IMR-90 (cell line): ENCODE data around the gene PELI3.

Experiments
- BHLHE40 ChIP-seq: fragments of 150-350 bp; IDR thresholded peaks from 2 replicates; pipeline ENCODE4 v1.6.1; 2016; ENCODE audit warnings: mild to moderate bottlenecking, low read depth, low read length
- CEBPB ChIP-seq: IDR thresholded peaks from 2 replicates; pipeline ENCODE4 v1.6.1; 2012; ENCODE audit warnings: low read depth, low read length, improper control_type of control experiment
- FOS ChIP-seq: fragments of 150-350 bp; IDR thresholded peaks from 2 replicates; pipeline ENCODE4 v1.6.1; 2016; ENCODE audit warnings: low read depth, low read length
- MAFK ChIP-seq: IDR thresholded peaks from 2 replicates; pipeline ENCODE4 v1.6.1; 2012; ENCODE audit warnings: low read depth, low read length, improper control_type of control experiment
- MAZ ChIP-seq: IDR thresholded peaks from 2 replicates; pipeline ENCODE4 v1.6.1; 2012; ENCODE audit warnings: low read depth, mild to moderate bottlenecking, low read length, improper control_type of control experiment, moderate library complexity, borderline replicate concordance
- POLR2A ChIP-seq: IDR thresholded peaks from 2 replicates; pipeline ENCODE4 v1.6.1; 2012; ENCODE audit warnings: mild to moderate bottlenecking, low read depth, low read length
- RAD21 ChIP-seq: IDR thresholded peaks from 2 replicates; pipeline ENCODE4 v1.6.1; 2012; ENCODE audit warnings: low read length, improper control_type of control experiment
- RFX5 ChIP-seq: IDR thresholded peaks from 2 replicates; pipeline ENCODE4 v1.8.0; 2012; ENCODE audit warnings: low read depth, mild to moderate bottlenecking, low read length, moderate library complexity
- SMC3 ChIP-seq: fragments of 150-350 bp; IDR thresholded peaks from 2 replicates; pipeline ENCODE4 v1.6.1; 2016; ENCODE audit warnings: low read depth, mild to moderate bottlenecking, antibody characterized with exemption, low read length, moderate library complexity
- TF ChIP-seq, protein P1 (sequence below): conservative IDR thresholded peaks from 2 replicates; pipeline ENCODE4 v1.5.1; 2012; ENCODE audit warnings: mild to moderate bottlenecking, low read depth, low read length, improper control_type of control experiment
- TF ChIP-seq, protein P2 (sequence below): fragments of 150-350 bp; IDR thresholded peaks from 2 replicates; pipeline ENCODE4 v1.6.1; 2016; ENCODE audit warnings: low read depth, mild to moderate bottlenecking, low read length, moderate library complexity, borderline replicate concordance
- TF ChIP-seq, protein P3 (sequence below): fragments of 150-350 bp; IDR thresholded peaks from 2 replicates; pipeline ENCODE4 v1.6.1; 2017; ENCODE audit warnings: mild to moderate bottlenecking, antibody characterized with exemption, low read length, low read depth

DNA sequence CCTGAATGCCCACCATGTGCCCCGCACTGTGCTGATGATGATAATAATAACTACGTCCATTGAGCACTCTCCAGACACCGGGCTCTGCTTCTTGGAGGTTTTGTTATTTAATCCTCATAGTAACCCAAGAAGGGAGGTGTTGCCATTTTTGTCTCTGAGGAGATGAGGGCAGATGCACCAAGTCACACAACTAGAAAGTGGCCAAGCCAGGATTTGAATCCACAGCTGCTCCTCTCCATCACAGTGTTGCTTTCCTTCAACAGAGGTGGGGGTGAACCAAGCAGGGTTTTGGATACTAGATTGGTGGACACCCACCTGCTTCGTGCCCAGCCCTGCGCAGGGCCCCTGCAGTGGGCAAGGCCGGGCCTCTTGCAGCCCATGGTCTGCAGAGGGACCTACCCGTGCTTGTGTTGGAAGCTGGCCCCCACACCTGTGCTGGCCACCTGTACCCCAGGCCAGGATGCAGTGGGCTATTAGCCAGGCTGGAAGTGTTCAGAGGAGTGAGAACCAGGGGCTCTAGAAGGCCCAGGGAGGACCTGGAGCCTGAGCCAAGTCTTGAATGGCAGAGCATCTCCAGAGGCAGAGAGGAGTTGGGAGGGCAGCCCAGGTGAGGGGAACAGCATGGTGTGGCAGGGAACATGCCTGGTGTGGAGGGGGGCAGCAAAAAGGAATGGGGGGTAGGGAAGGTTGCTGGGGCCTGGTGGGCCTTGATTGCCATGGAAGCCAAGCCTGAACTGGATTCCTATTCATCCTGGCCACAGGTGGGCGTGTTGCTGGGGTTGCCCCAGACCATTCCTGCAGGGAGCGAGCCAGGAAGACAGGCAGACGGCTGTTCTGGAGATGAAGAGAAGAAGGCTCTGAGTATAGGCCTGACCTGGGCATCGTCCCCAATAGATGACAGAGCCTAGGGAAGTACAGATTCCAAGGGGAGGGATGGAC, 10.8 kb downstream of the PELI3 start:
- TF ChIP-seq, protein P1, sequence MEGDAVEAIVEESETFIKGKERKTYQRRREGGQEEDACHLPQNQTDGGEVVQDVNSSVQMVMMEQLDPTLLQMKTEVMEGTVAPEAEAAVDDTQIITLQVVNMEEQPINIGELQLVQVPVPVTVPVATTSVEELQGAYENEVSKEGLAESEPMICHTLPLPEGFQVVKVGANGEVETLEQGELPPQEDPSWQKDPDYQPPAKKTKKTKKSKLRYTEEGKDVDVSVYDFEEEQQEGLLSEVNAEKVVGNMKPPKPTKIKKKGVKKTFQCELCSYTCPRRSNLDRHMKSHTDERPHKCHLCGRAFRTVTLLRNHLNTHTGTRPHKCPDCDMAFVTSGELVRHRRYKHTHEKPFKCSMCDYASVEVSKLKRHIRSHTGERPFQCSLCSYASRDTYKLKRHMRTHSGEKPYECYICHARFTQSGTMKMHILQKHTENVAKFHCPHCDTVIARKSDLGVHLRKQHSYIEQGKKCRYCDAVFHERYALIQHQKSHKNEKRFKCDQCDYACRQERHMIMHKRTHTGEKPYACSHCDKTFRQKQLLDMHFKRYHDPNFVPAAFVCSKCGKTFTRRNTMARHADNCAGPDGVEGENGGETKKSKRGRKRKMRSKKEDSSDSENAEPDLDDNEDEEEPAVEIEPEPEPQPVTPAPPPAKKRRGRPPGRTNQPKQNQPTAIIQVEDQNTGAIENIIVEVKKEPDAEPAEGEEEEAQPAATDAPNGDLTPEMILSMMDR = no peak
- TF ChIP-seq POLR2A (no peak), BHLHE40 (no peak), SMC3 (no peak), RAD21 (no peak), MAFK (no peak), RFX5 (no peak), FOS (no peak), CEBPB (no peak), MAZ (no peak)
- TF ChIP-seq, protein P2, sequence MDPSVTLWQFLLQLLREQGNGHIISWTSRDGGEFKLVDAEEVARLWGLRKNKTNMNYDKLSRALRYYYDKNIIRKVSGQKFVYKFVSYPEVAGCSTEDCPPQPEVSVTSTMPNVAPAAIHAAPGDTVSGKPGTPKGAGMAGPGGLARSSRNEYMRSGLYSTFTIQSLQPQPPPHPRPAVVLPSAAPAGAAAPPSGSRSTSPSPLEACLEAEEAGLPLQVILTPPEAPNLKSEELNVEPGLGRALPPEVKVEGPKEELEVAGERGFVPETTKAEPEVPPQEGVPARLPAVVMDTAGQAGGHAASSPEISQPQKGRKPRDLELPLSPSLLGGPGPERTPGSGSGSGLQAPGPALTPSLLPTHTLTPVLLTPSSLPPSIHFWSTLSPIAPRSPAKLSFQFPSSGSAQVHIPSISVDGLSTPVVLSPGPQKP = no peak
- TF ChIP-seq, protein P3, sequence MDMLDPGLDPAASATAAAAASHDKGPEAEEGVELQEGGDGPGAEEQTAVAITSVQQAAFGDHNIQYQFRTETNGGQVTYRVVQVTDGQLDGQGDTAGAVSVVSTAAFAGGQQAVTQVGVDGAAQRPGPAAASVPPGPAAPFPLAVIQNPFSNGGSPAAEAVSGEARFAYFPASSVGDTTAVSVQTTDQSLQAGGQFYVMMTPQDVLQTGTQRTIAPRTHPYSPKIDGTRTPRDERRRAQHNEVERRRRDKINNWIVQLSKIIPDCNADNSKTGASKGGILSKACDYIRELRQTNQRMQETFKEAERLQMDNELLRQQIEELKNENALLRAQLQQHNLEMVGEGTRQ = no peak
